Keratinocyte (primary cell): ENCODE results near the gene RMC1. TPM values are rescaled to one million over a fixed set of nuclear protein-coding genes. Genes with fewer than 3 reads are reported as not detected.
"Not testable (repeated sequence)": the region's sequence is repeated elsewhere in the genome, so short reads cannot be mapped to it uniquely, and the experiment has no call there.

ENCODE experiments used
- DNase-seq: peaks from one replicate; pipeline ENCODE4 v3.0.0-alpha.2; 2011; ENCODE audit warnings: low read depth, missing footprints, low spot score
- FAIRE-seq: peaks from 2 replicates; lab custom pipeline; 2011; peaks lifted over from hg19 to GRCh38; lab: Jason Lieb, UNC
- H2AFZ ChIP-seq: 2 replicates; pipeline ENCODE4 v1.6.0; 2012; ENCODE audit warnings: low read length, control low read depth, inconsistent platforms; ENCODE audit not compliant: control insufficient read depth
- H3K27ac ChIP-seq: 2 replicates; pipeline ENCODE4 v1.5.1; 2011; ENCODE audit warnings: low read length; ENCODE audit not compliant: control insufficient read depth, insufficient read depth
- H3K27me3 ChIP-seq: 3 replicates; pipeline ENCODE4 v1.6.0; 2011; ENCODE audit warnings: low read length; ENCODE audit not compliant: control insufficient read depth, insufficient read depth; ENCODE audit errors: extremely low read depth
- H3K36me3 ChIP-seq, 2 experiments: 2 replicates in 1 of 2; 3 replicates in 1 of 2; pipeline ENCODE4 v1.5.1; 2011; ENCODE audit warnings: low read length in 2 of 2, mild to moderate bottlenecking in 1 of 2; ENCODE audit not compliant: control insufficient read depth in 2 of 2, insufficient read depth in 2 of 2; ENCODE audit errors: extremely low read depth in 1 of 2
- H3K4me1 ChIP-seq: 3 replicates; pipeline ENCODE4 v1.5.1; 2011; ENCODE audit warnings: low read length; ENCODE audit not compliant: control insufficient read depth, insufficient read depth; ENCODE audit errors: extremely low read depth
- H3K4me2 ChIP-seq: 3 replicates; pipeline ENCODE4 v1.6.0; 2011; ENCODE audit warnings: low read depth, low read length; ENCODE audit not compliant: control insufficient read depth, insufficient read depth; ENCODE audit errors: extremely low read depth
- H3K4me3 ChIP-seq, 3 experiments: fragments of 200-600 bp in 1 of 3; sonication (generic) in 1 of 3; 2 replicates in 2 of 3; 3 replicates in 1 of 3; pipeline ENCODE4 v1.5.1; 2011 to 2016; ENCODE audit warnings: low read length in 3 of 3, mild to moderate bottlenecking in 3 of 3, control low read depth in 2 of 3, inconsistent platforms in 1 of 3, low read depth in 1 of 3, mixed read lengths in 1 of 3, mixed run types in 1 of 3, moderate library complexity in 1 of 3; ENCODE audit not compliant: control insufficient read depth in 2 of 3, insufficient read depth in 2 of 3; ENCODE audit errors: extremely low read depth in 1 of 3
- H3K79me2 ChIP-seq: 2 replicates; pipeline ENCODE4 v1.6.0; 2012; ENCODE audit warnings: low read length; ENCODE audit not compliant: control insufficient read depth, insufficient read depth
- H3K9ac ChIP-seq: 3 replicates; pipeline ENCODE4 v1.6.0; 2011; ENCODE audit warnings: low read length; ENCODE audit not compliant: control insufficient read depth, insufficient read depth; ENCODE audit errors: extremely low read depth
- H3K9me1 ChIP-seq: 3 replicates; pipeline ENCODE4 v1.6.0; 2011; ENCODE audit warnings: low read length; ENCODE audit not compliant: control insufficient read depth, insufficient read depth; ENCODE audit errors: extremely low read depth
- H3K9me3 ChIP-seq: 2 replicates; pipeline ENCODE4 v1.5.1; 2012; ENCODE audit warnings: low read depth, low read length; ENCODE audit not compliant: control insufficient read depth
- H4K20me1 ChIP-seq: 3 replicates; pipeline ENCODE4 v1.6.0; 2011; ENCODE audit warnings: low read length; ENCODE audit not compliant: control insufficient read depth, insufficient read depth; ENCODE audit errors: extremely low read depth
- EZH2 ChIP-seq: IDR thresholded peaks from one replicate; pipeline ENCODE4 v1.6.1; 2012; ENCODE audit warnings: inconsistent platforms, mild to moderate bottlenecking, low read length, moderate library complexity
- dilution Hi-C: fragments of 300-500 bp; cut with MboI; formaldehyde crosslinking; loops from one replicate; pipeline ENCODE4 v1.7.0; 2020; ENCODE audit warnings: low sequenced_read_pairs; ENCODE audit not compliant: extremely low pct_ligation_motif_present
- polyA plus RNA-seq, 5 experiments: library from polyadenylated mRNA; depleted of rRNA in 3 of 5; stranded (reverse) in 3 of 5; stranded (forward) in 1 of 5; unstranded in 1 of 5; fragments of >200 nt; gene quantifications; 1 replicate in 1 of 5; 2 replicates in 3 of 5; 3 replicates in 1 of 5; pipeline versions ENCODE4 v1.2.1 to v1.2.3, GENCODE V29; 2011 to 2012; ENCODE audit warnings: missing spikeins in 2 of 5, low read depth in 1 of 5, low replicate concordance in 1 of 5
- TF ChIP-seq, protein P1 (sequence below), 3 experiments: IDR thresholded peaks in 1 of 3; conservative IDR thresholded peaks in 1 of 3; optimal IDR thresholded peaks in 1 of 3; 2 replicates in 2 of 3; 3 replicates in 1 of 3; pipeline versions ENCODE3 to v1.5.1; 2011; ENCODE audit warnings: low read length in 3 of 3, mild to moderate bottlenecking in 3 of 3, moderate library complexity in 2 of 3, control low read depth in 1 of 3, inconsistent platforms in 1 of 3; ENCODE audit not compliant: insufficient read depth in 2 of 3; ENCODE audit errors: extremely low read depth in 1 of 3

RMC1 gene
- polyA plus RNA-seq, 1 donor (not counting 4 experiments of a cell fraction or from before 2014, with no cell fraction given) = 26.4 TPM

DNA sequence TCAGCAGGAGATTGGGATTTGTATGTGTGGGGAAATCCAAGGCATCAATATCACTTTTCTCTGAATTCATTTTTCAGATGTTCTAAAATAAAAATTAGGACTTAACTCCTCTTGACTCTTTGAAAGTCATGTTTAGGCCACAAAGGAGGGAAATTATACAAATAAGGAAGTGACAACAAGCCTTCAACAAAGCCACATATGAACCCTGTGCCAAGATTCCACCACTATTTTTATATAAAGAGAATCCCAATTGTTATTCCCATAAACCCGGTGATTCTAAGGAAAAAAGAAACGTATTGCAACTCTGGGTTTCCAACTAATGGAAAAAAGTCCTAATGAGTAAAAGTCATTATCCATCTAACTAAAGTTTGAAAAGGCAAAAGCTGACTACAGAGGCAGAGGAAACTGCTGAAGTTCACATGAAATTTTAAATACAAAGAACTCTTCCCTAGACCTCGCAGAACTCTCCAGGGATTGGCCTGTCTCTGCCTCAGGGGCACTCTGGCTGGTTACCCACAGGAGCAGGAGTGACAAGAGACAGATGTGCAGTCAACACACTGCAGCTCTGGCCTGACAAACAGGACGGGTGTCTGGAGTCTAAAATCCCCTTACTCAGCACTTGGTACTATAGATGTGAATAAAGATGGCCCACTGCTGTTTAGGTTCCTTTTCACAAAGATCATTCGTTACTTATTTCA, 71.4 kb downstream of the RMC1 start:
- no peak for TF ChIP-seq EZH2
- Histone ChIP-seq H3K79me2 (peaks cover 51% of the 10 kb centered on the region), H3K27me3 (no peaks in the 10 kb centered on the region), H3K9me1 (no peaks in the 10 kb centered on the region), H3K9ac (no peak overlapping the region), H2AFZ (no peak overlapping the region), H3K4me1 (peaks cover 15% of the 10 kb centered on the region), H4K20me1 (peaks cover 18% of the 10 kb centered on the region), H3K27ac (peak overlapping the region; percentile 17), H3K4me2 (no peak overlapping the region), H3K9me3 (no peaks in the 10 kb centered on the region), H3K4me3 (no peak overlapping the region), H3K36me3 (peaks cover 26 to 36% of the 10 kb centered on the region in 2 experiments)
- dilution Hi-C loops = no loop called here
- no peak for FAIRE-seq
- DNase-seq = no peak

DNA sequence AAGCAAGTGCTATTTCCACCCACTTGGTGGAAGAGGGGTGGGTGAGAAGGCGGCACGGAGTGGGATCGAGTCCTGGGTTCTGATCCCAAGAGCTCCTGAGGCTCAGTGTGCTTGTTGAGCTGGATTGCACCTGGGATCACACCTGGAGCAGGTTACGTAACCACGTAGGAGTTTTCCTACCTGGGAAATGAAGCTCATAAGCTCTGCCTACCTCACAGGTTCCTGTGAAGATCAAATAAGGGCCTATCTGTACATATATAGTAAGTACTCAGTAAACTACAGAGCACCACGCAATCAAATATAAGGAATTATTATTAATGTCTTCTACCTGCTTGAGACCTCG, 72.0 kb downstream of the RMC1 start:
- H3K9ac ChIP-seq = no peak overlapping the region
- FAIRE-seq (no peak), DNase-seq (no peak)
- H3K4me3 ChIP-seq = no peak overlapping the region
- peaks cover 1% of the 10 kb centered on the region for H3K9me1 ChIP-seq
- H4K20me1 ChIP-seq = peaks cover 23% of the 10 kb centered on the region
- dilution Hi-C loops = no loop called here
- H3K4me2 ChIP-seq = no peak overlapping the region
- no peaks in the 10 kb centered on the region for H3K27me3 ChIP-seq
- peaks cover 24 to 31% of the 10 kb centered on the region in 2 experiments for H3K36me3 ChIP-seq
- TF ChIP-seq EZH2 = no peak
- TF ChIP-seq, protein P1, sequence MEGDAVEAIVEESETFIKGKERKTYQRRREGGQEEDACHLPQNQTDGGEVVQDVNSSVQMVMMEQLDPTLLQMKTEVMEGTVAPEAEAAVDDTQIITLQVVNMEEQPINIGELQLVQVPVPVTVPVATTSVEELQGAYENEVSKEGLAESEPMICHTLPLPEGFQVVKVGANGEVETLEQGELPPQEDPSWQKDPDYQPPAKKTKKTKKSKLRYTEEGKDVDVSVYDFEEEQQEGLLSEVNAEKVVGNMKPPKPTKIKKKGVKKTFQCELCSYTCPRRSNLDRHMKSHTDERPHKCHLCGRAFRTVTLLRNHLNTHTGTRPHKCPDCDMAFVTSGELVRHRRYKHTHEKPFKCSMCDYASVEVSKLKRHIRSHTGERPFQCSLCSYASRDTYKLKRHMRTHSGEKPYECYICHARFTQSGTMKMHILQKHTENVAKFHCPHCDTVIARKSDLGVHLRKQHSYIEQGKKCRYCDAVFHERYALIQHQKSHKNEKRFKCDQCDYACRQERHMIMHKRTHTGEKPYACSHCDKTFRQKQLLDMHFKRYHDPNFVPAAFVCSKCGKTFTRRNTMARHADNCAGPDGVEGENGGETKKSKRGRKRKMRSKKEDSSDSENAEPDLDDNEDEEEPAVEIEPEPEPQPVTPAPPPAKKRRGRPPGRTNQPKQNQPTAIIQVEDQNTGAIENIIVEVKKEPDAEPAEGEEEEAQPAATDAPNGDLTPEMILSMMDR (optimal IDR thresholded peaks at IDR 0.05 in 1 of 3, IDR thresholded peaks at IDR 0.05 in 1 of 3, conservative IDR thresholded peaks at IDR 0.05 in 1 of 3; ENCODE audit: extremely low read depth in 1 of 3, insufficient read depth in 2 of 3, low read length in 3 of 3) = no peak
- H3K79me2 ChIP-seq = peaks cover 56% of the 10 kb centered on the region
- no peak overlapping the region for H3K27ac ChIP-seq
- H3K9me3 ChIP-seq = no peaks in the 10 kb centered on the region
- H2AFZ ChIP-seq = no peak overlapping the region
- peaks cover 20% of the 10 kb centered on the region for H3K4me1 ChIP-seq

DNA sequence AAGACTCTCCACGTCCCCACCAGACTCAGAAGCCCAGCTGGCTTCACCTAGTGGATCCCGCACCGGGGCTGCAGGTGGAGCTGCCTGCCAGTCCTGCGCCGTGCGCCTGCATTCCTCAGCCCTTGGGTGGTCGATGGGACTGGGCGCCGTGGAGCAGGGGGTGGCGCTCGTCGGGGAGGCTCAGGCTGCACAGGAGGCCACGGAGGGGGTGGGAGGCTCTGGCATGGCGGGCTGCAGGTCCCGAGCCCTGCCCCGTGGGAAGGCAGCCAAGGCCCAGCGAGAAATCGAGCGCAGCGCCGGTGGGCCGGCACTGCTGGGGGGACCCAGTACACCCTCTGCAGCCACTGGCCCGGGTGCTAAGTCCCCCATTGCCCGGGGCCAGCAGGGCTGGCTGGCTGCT, 74.2 kb downstream of the RMC1 start:
- dilution Hi-C loops, H3K9me1 ChIP-seq, H2AFZ ChIP-seq, H3K27ac ChIP-seq, DNase-seq, H3K9ac ChIP-seq, H3K27me3 ChIP-seq, H3K4me2 ChIP-seq, H3K9me3 ChIP-seq, FAIRE-seq, H3K4me3 ChIP-seq: not testable (repeated sequence)
- H3K36me3 ChIP-seq = peaks cover 16 to 31% of the 10 kb centered on the region in 2 experiments
- peaks cover 30% of the 10 kb centered on the region for H4K20me1 ChIP-seq
- peaks cover 71% of the 10 kb centered on the region for H3K79me2 ChIP-seq
- H3K4me1 ChIP-seq = peaks cover 31% of the 10 kb centered on the region
